HepG2 (cell line): Measurements from ENCODE around the gene RTP2. TPM values are rescaled to one million over a fixed set of nuclear protein-coding genes. Genes with fewer than 3 reads are reported as not detected.

Source experiments
- CBX1 ChIP-seq: IDR thresholded peaks from one replicate; pipeline ENCODE4 v1.6.1; 2016; ENCODE audit warnings: antibody characterized with exemption, low read depth
- GPBP1L1 ChIP-seq: sonication (generic); formaldehyde crosslinking; IDR thresholded peaks from 2 replicates; pipeline ENCODE4 v1.5.0; 2020; ENCODE audit warnings: mild to moderate bottlenecking, missing genetic modification reagents
- HNRNPL ChIP-seq: fragments of 200-400 bp; formaldehyde crosslinking; IDR thresholded peaks from 2 replicates; pipeline ENCODE4 v1.6.1; 2017; ENCODE audit warnings: mild to moderate bottlenecking, low read depth, low read length
- KLF16 ChIP-seq, 2 experiments: sonication (generic) in 1 of 2; formaldehyde crosslinking in 1 of 2; IDR thresholded peaks; 2 replicates each; pipeline versions ENCODE4 v1.6.1 to v1.8.0; 2016 to 2023; ENCODE audit warnings: missing genetic modification reagents in 2 of 2, missing compliant biosample characterization in 1 of 2
- PCBP1 ChIP-seq: fragments of 200-400 bp; formaldehyde crosslinking; IDR thresholded peaks from 2 replicates; pipeline ENCODE4 v1.6.1; 2017; ENCODE audit warnings: mild to moderate bottlenecking, low read depth, low read length, borderline replicate concordance
- POGZ ChIP-seq: sonication (generic); formaldehyde crosslinking; IDR thresholded peaks from 2 replicates; pipeline ENCODE4 v1.4.0; 2020; ENCODE audit warnings: mild to moderate bottlenecking, missing genetic modification reagents
- RAD51 ChIP-seq: fragments of 450-650 bp; IDR thresholded peaks from 2 replicates; pipeline ENCODE4 v1.6.1; 2016; ENCODE audit warnings: borderline replicate concordance
- RARA ChIP-seq: IDR thresholded peaks from 2 replicates; pipeline ENCODE4 v1.6.1; 2016; ENCODE audit warnings: missing genetic modification reagents, missing compliant biosample characterization
- RFXAP ChIP-seq: sonication (generic); formaldehyde crosslinking; IDR thresholded peaks from 2 replicates; pipeline ENCODE4 v1.4.0; 2020; ENCODE audit warnings: missing genetic modification reagents, borderline replicate concordance
- RXRB ChIP-seq: IDR thresholded peaks from 2 replicates; pipeline ENCODE4 v1.6.1; 2016; ENCODE audit warnings: borderline replicate concordance, missing genetic modification reagents, missing compliant biosample characterization
- SNRNP70 ChIP-seq: fragments of 200-400 bp; formaldehyde crosslinking; IDR thresholded peaks from 2 replicates; pipeline ENCODE4 v1.6.1; 2017; ENCODE audit warnings: mild to moderate bottlenecking, low read depth, low read length, moderate library complexity
- SRSF4 ChIP-seq: fragments of 200-400 bp; formaldehyde crosslinking; IDR thresholded peaks from one replicate; pipeline ENCODE4 v1.6.1; 2018; ENCODE audit warnings: mild to moderate bottlenecking, low read depth, low read length, moderate library complexity; ENCODE audit not compliant: poor library complexity, severe bottlenecking
- ZNF234 ChIP-seq: sonication (generic); formaldehyde crosslinking; conservative IDR thresholded peaks from 2 replicates; pipeline ENCODE4 v1.5.1; 2020; ENCODE audit warnings: mild to moderate bottlenecking, missing genetic modification reagents
- ZNF496 ChIP-seq: sonication (generic); formaldehyde crosslinking; IDR thresholded peaks from 2 replicates; pipeline ENCODE4 v1.8.1; 2023; ENCODE audit warnings: mild to moderate bottlenecking, moderate library complexity, missing genetic modification reagents; ENCODE audit not compliant: insufficient replicate concordance
- ZNF567 ChIP-seq: sonication (generic); formaldehyde crosslinking; IDR thresholded peaks from 2 replicates; pipeline ENCODE4 v1.8.1; 2023; ENCODE audit warnings: mild to moderate bottlenecking, missing genetic modification reagents, borderline replicate concordance
- polyA plus RNA-seq, 8 experiments: library from polyadenylated mRNA; depleted of rRNA in 3 of 8; stranded (reverse) in 7 of 8; unstranded in 1 of 8; fragments of >200 nt; fragmentation: Illumina TruSeq in 4 of 8; extraction: Trizol in 4 of 8; gene quantifications; 2 replicates each; pipeline versions ENCODE4 v1.2.1 to v1.2.3, GENCODE V29; 2011 to 2016; ENCODE audit warnings: low read depth in 4 of 8, missing spikeins in 1 of 8, mixed read lengths in 1 of 8; ENCODE audit not compliant: insufficient read depth in 1 of 8
- total RNA-seq, 5 experiments: library from RNA; depleted of rRNA; stranded (reverse); fragments of >200 nt; fragmentation: Illumina TruSeq; extraction: Trizol; gene quantifications; 2 replicates each; pipeline ENCODE4 v1.2.3, GENCODE V29; 2016; ENCODE audit warnings: low read depth in 1 of 5
- TF ChIP-seq, protein P1 (sequence below): sonication (generic); formaldehyde crosslinking; IDR thresholded peaks from 2 replicates; pipeline ENCODE4 v1.8.0; 2022; ENCODE audit warnings: mild to moderate bottlenecking, missing genetic modification reagents; ENCODE audit not compliant: insufficient replicate concordance
- TF ChIP-seq, protein P2 (sequence below), 2 experiments: sonication (generic) in 1 of 2; formaldehyde crosslinking in 1 of 2; IDR thresholded peaks; 2 replicates each; pipeline versions ENCODE4 v1.4.0 to v1.6.1; 2018 to 2020; ENCODE audit warnings: missing genetic modification reagents in 2 of 2, borderline replicate concordance in 1 of 2, low read depth in 1 of 2, mild to moderate bottlenecking in 1 of 2, missing biosample characterization in 1 of 2
- TF ChIP-seq, protein P3 (sequence below): sonication (generic); formaldehyde crosslinking; IDR thresholded peaks from 2 replicates; pipeline ENCODE4 v1.4.0; 2020; ENCODE audit warnings: missing genetic modification reagents
- TF ChIP-seq, protein P4 (sequence below): sonication (generic); formaldehyde crosslinking; IDR thresholded peaks from 2 replicates; pipeline ENCODE4 v1.8.1; 2022; ENCODE audit warnings: low read depth, mild to moderate bottlenecking, missing genetic modification reagents

RTP2 gene
- total and polyA plus RNA-seq, 2 of the 13 experiments (the other 11 are each of a cell fraction or from before 2014, with no cell fraction given) = not detected

DNA sequence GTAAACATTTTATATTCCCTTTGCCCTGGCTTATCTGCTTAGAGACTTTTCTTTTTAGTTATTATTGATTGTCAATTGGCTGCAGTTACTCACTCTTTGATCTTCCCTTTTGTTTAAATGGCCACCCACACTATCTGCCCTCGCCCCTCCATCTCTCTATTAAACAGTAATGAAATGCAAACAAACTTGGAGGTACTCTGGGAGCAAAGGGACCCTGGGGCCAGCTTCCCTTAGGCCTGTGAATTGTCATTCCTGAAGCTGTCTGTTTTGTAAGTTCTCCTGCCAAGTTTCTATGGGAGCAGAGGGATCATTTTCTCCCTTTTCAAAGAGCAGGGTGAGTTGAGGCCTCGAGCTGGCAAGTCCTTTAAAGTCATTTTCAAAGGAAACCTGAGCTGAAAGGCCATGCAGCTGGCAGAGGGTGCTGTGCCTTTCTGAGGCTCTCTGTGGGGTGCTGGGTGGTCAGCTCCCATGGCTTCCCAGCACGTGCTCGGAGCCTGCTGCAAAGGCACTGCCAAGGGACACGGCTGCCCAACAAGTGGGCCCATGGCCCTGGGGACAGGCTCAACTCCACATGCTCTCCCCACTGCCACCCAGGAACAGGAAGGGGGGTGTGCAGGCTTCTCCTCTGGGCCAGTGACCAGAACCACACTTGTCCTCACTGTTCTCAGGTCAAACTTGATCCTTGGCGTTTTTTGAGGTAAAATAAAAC, 17.4 kb upstream of the RTP2 start (continued):
- TF ChIP-seq, protein P1, sequence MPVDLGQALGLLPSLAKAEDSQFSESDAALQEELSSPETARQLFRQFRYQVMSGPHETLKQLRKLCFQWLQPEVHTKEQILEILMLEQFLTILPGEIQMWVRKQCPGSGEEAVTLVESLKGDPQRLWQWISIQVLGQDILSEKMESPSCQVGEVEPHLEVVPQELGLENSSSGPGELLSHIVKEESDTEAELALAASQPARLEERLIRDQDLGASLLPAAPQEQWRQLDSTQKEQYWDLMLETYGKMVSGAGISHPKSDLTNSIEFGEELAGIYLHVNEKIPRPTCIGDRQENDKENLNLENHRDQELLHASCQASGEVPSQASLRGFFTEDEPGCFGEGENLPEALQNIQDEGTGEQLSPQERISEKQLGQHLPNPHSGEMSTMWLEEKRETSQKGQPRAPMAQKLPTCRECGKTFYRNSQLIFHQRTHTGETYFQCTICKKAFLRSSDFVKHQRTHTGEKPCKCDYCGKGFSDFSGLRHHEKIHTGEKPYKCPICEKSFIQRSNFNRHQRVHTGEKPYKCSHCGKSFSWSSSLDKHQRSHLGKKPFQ (CRISPR knock-in tag) = peak; percentile 21
- TF ChIP-seq RAD51 (no peak), ZNF234 (CRISPR knock-in tag) (no peak), SRSF4 (no peak), RARA (CRISPR knock-in tag) (peak; percentile 84), SNRNP70 (no peak), POGZ (CRISPR knock-in tag) (peak; percentile 69), HNRNPL (peak; percentile 84), ZNF567 (CRISPR knock-in tag) (no peak), CBX1 (no peak), RXRB (CRISPR knock-in tag) (peak; percentile 76), PCBP1 (no peak), KLF16 (CRISPR knock-in tag; IDR thresholded peaks at IDR 0.05) (no peak), RFXAP (CRISPR knock-in tag) (0 out of 2 replicates have a peak, but pooled peaks have one; percentile 44), GPBP1L1 (CRISPR knock-in tag) (no peak), ZNF496 (CRISPR knock-in tag) (no peak)
- TF ChIP-seq, protein P2, sequence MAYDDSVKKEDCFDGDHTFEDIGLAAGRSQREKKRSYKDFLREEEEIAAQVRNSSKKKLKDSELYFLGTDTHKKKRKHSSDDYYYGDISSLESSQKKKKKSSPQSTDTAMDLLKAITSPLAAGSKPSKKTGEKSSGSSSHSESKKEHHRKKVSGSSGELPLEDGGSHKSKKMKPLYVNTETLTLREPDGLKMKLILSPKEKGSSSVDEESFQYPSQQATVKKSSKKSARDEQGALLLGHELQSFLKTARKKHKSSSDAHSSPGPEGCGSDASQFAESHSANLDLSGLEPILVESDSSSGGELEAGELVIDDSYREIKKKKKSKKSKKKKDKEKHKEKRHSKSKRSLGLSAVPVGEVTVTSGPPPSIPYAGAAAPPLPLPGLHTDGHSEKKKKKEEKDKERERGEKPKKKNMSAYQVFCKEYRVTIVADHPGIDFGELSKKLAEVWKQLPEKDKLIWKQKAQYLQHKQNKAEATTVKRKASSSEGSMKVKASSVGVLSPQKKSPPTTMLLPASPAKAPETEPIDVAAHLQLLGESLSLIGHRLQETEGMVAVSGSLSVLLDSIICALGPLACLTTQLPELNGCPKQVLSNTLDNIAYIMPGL (CRISPR knock-in tag; IDR thresholded peaks at IDR 0.05; ENCODE audit: borderline replicate concordance in 1 of 2, low read depth in 1 of 2) = no peak
- TF ChIP-seq, protein P3, sequence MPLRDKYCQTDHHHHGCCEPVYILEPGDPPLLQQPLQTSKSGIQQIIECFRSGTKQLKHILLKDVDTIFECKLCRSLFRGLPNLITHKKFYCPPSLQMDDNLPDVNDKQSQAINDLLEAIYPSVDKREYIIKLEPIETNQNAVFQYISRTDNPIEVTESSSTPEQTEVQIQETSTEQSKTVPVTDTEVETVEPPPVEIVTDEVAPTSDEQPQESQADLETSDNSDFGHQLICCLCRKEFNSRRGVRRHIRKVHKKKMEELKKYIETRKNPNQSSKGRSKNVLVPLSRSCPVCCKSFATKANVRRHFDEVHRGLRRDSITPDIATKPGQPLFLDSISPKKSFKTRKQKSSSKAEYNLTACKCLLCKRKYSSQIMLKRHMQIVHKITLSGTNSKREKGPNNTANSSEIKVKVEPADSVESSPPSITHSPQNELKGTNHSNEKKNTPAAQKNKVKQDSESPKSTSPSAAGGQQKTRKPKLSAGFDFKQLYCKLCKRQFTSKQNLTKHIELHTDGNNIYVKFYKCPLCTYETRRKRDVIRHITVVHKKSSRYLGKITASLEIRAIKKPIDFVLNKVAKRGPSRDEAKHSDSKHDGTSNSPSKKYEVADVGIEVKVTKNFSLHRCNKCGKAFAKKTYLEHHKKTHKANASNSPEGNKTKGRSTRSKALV (CRISPR knock-in tag) = no peak
- TF ChIP-seq, protein P4, sequence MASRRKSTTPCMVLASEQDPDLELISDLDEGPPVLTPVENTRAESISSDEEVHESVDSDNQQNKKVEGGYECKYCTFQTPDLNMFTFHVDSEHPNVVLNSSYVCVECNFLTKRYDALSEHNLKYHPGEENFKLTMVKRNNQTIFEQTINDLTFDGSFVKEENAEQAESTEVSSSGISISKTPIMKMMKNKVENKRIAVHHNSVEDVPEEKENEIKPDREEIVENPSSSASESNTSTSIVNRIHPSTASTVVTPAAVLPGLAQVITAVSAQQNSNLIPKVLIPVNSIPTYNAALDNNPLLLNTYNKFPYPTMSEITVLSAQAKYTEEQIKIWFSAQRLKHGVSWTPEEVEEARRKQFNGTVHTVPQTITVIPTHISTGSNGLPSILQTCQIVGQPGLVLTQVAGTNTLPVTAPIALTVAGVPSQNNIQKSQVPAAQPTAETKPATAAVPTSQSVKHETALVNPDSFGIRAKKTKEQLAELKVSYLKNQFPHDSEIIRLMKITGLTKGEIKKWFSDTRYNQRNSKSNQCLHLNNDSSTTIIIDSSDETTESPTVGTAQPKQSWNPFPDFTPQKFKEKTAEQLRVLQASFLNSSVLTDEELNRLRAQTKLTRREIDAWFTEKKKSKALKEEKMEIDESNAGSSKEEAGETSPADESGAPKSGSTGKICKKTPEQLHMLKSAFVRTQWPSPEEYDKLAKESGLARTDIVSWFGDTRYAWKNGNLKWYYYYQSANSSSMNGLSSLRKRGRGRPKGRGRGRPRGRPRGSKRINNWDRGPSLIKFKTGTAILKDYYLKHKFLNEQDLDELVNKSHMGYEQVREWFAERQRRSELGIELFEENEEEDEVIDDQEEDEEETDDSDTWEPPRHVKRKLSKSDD = no peak; the same call in 1 of the 2 replicates
